Measurements from ENCODE around the gene EFNA2.

The EFNA2 gene

GRCh38 chr19:1284979-1285736, 515 bp upstream of the EFNA2 start:
- no peak for ATAC-seq
- TF ChIP-seq CREB5 (CRISPR knock-in tag; IDR thresholded peaks at IDR 0.05; ENCODE audit: low read depth) (no peak), ARNTL (CRISPR knock-in tag; IDR thresholded peaks at IDR 0.05; ENCODE audit: borderline replicate concordance, low read depth) (no peak), RARB (CRISPR knock-in tag; IDR thresholded peaks at IDR 0.05) (no peak), TOX (CRISPR knock-in tag; IDR thresholded peaks at IDR 0.05; ENCODE audit: borderline replicate concordance) (no peak), BACH2 (CRISPR knock-in tag; IDR thresholded peaks at IDR 0.05; ENCODE audit: borderline replicate concordance) (no peak), SNAI2 (CRISPR knock-in tag; IDR thresholded peaks at IDR 0.05) (no peak), POU6F1 (CRISPR knock-in tag; IDR thresholded peaks at IDR 0.05; ENCODE audit: borderline replicate concordance, low read depth) (no peak), TSHZ2 (CRISPR knock-in tag; IDR thresholded peaks at IDR 0.05) (no peak), ZNF8 (CRISPR knock-in tag; IDR thresholded peaks at IDR 0.05) (no peak), OSR1 (CRISPR knock-in tag; IDR thresholded peaks at IDR 0.05) (no peak), ESRRG (CRISPR knock-in tag; IDR thresholded peaks at IDR 0.05) (no peak), ZNF70 (CRISPR knock-in tag; IDR thresholded peaks at IDR 0.05) (no peak), ZFP30 (CRISPR knock-in tag; IDR thresholded peaks at IDR 0.05) (no peak), ZFP3 (CRISPR knock-in tag; IDR thresholded peaks at IDR 0.05) (no peak), ISL1 (CRISPR knock-in tag; IDR thresholded peaks at IDR 0.05) (no peak), GLIS3 (CRISPR knock-in tag; IDR thresholded peaks at IDR 0.05) (no peak), ZC3H10 (CRISPR knock-in tag; IDR thresholded peaks at IDR 0.05) (no peak), TCF4 (CRISPR knock-in tag; IDR thresholded peaks at IDR 0.05; ENCODE audit: borderline replicate concordance) (no peak), CSRNP3 (CRISPR knock-in tag; IDR thresholded peaks at IDR 0.05) (no peak), PPARA (CRISPR knock-in tag; IDR thresholded peaks at IDR 0.05; ENCODE audit: borderline replicate concordance) (no peak)

- no peak for TF ChIP-seq GLIS3 (CRISPR knock-in tag; IDR thresholded peaks at IDR 0.05)
- TF ChIP-seq ZNF70 (CRISPR knock-in tag; IDR thresholded peaks at IDR 0.05) = no peak
- TF ChIP-seq PPARA (CRISPR knock-in tag; IDR thresholded peaks at IDR 0.05; ENCODE audit: borderline replicate concordance) = no peak
- no peak for TF ChIP-seq CSRNP3 (CRISPR knock-in tag; IDR thresholded peaks at IDR 0.05)
- TF ChIP-seq CSDC2 (CRISPR knock-in tag; IDR thresholded peaks at IDR 0.05) = no peak
- no peak for TF ChIP-seq ZNF565 (CRISPR knock-in tag; conservative IDR thresholded peaks at IDR 0.05; ENCODE audit: low read depth)
- no peak for TF ChIP-seq ESRRG (CRISPR knock-in tag; IDR thresholded peaks at IDR 0.05)
- no peak for TF ChIP-seq RARB (CRISPR knock-in tag; IDR thresholded peaks at IDR 0.05)
- no peak for TF ChIP-seq BACH2 (CRISPR knock-in tag; IDR thresholded peaks at IDR 0.05; ENCODE audit: borderline replicate concordance)
- no peak for TF ChIP-seq SNAI2 (CRISPR knock-in tag; IDR thresholded peaks at IDR 0.05)
- no peak for TF ChIP-seq ZC3H10 (CRISPR knock-in tag; IDR thresholded peaks at IDR 0.05)
- no peak for TF ChIP-seq POU6F1 (CRISPR knock-in tag; IDR thresholded peaks at IDR 0.05; ENCODE audit: borderline replicate concordance, low read depth)
- no peak for TF ChIP-seq ARNTL (CRISPR knock-in tag; IDR thresholded peaks at IDR 0.05; ENCODE audit: borderline replicate concordance, low read depth)
- TF ChIP-seq ZFP30 (CRISPR knock-in tag; IDR thresholded peaks at IDR 0.05) = no peak
- peak; percentile 9; the same call in 2 of the 3 replicates for ATAC-seq
Observed at GRCh38 chr19:1286487-1287353, 1.0 kb downstream of the EFNA2 start.
